Osteoblast (primary cell): Measurements from ENCODE around the gene OR9A2. TPM values are rescaled to one million over a fixed set of nuclear protein-coding genes. Genes with fewer than 3 reads are reported as not detected.

Experiments used
- DNase-seq: peaks from one replicate; pipeline ENCODE4 v3.0.0; 2011; ENCODE audit warnings: low spot score, mixed read lengths; ENCODE audit not compliant: insufficient read length; ENCODE audit errors: missing footprints
- H2AFZ ChIP-seq: 2 replicates; pipeline ENCODE4 v1.6.0; 2011; ENCODE audit warnings: mild to moderate bottlenecking, low read length
- H3K27ac ChIP-seq: 2 replicates; pipeline ENCODE4 v1.5.1; 2011; ENCODE audit warnings: mild to moderate bottlenecking, low read depth, low read length, moderate library complexity
- H3K27me3 ChIP-seq: 2 replicates; pipeline ENCODE4 v1.6.0; 2012; ENCODE audit warnings: mild to moderate bottlenecking, control low read depth, inconsistent platforms, low read length, moderate library complexity; ENCODE audit not compliant: insufficient read depth
- H3K36me3 ChIP-seq: 2 replicates; pipeline ENCODE4 v1.5.1; 2011; ENCODE audit warnings: mild to moderate bottlenecking, low read length, control low read depth, moderate library complexity; ENCODE audit not compliant: insufficient read depth
- H3K4me1 ChIP-seq: 2 replicates; pipeline ENCODE4 v1.5.1; 2011; ENCODE audit warnings: mild to moderate bottlenecking, low read length, control low read depth, moderate library complexity; ENCODE audit not compliant: insufficient read depth
- H3K4me2 ChIP-seq: 2 replicates; pipeline ENCODE4 v1.6.0; 2011; ENCODE audit warnings: mild to moderate bottlenecking, low read length; ENCODE audit not compliant: insufficient read depth
- H3K4me3 ChIP-seq: fragments of 200-600 bp; sonication (generic); 3 replicates; pipeline ENCODE4 v1.5.1; 2012; ENCODE audit warnings: mild to moderate bottlenecking, low read length, inconsistent platforms; ENCODE audit not compliant: insufficient read depth
- H3K79me2 ChIP-seq: 2 replicates; pipeline ENCODE4 v1.6.0; 2012; ENCODE audit warnings: mild to moderate bottlenecking, low read length, control low read depth, inconsistent platforms; ENCODE audit not compliant: insufficient read depth
- H3K9me3 ChIP-seq: 2 replicates; pipeline ENCODE4 v1.5.1; 2011; ENCODE audit warnings: low read depth, low read length, control low read depth
- H4K20me1 ChIP-seq: 2 replicates; pipeline ENCODE4 v1.6.0; 2012; ENCODE audit warnings: mild to moderate bottlenecking, low read length, control low read depth; ENCODE audit not compliant: insufficient read depth
- CTCF ChIP-seq: IDR thresholded peaks from 2 replicates; pipeline ENCODE4 v1.5.1; 2011; ENCODE audit warnings: mild to moderate bottlenecking, low read depth, low read length, moderate library complexity; ENCODE audit errors: extremely low read depth
- total RNA-seq: library from RNA; depleted of rRNA; stranded (reverse); fragments of >200 nt; gene quantifications from 2 replicates; pipeline ENCODE4 v1.2.3, GENCODE V29; 2012

OR9A2 gene
- total RNA-seq, 1 donor: not detected

GRCh38 chr7:143013473-143013872, 13.5 kb downstream of the OR9A2 start:
- H4K20me1 ChIP-seq: no peaks in the 10 kb centered on the region
- peak overlapping the region; percentile 60 for H3K27ac ChIP-seq
- H3K27me3 ChIP-seq: no peaks in the 10 kb centered on the region
- no peaks in the 10 kb centered on the region for H3K36me3 ChIP-seq
- peaks cover 39% of the 10 kb centered on the region for H3K4me1 ChIP-seq
- no peak overlapping the region for H3K4me3 ChIP-seq
- TF ChIP-seq CTCF: no peak
- H3K9me3 ChIP-seq: no peaks in the 10 kb centered on the region
- peak overlapping the region; percentile 20 for H2AFZ ChIP-seq
- peak overlapping the region; percentile 59 for H3K4me2 ChIP-seq
- no peak for DNase-seq
- no peaks in the 10 kb centered on the region for H3K79me2 ChIP-seq

- H3K4me3 ChIP-seq: no peak overlapping the region
- H2AFZ ChIP-seq: peak overlapping the region; percentile 34
- no peaks in the 10 kb centered on the region for H4K20me1 ChIP-seq
- no peaks in the 10 kb centered on the region for H3K9me3 ChIP-seq
- peaks cover 39% of the 10 kb centered on the region for H3K4me1 ChIP-seq
- no peak overlapping the region for H3K4me2 ChIP-seq
- H3K79me2 ChIP-seq: no peaks in the 10 kb centered on the region
- no peaks in the 10 kb centered on the region for H3K36me3 ChIP-seq
- TF ChIP-seq CTCF: no peak
- no peak overlapping the region for H3K27ac ChIP-seq
- no peak for DNase-seq
- no peaks in the 10 kb centered on the region for H3K27me3 ChIP-seq
These were observed 14.5 kb downstream of the OR9A2 start for GRCh38 chr7:143012409-143012808.

GRCh38 chr7:143012001-143012400, 14.9 kb downstream of the OR9A2 start:
- H3K27me3 ChIP-seq: no peaks in the 10 kb centered on the region
- TF ChIP-seq CTCF: no peak
- peaks cover 39% of the 10 kb centered on the region for H3K4me1 ChIP-seq
- H2AFZ ChIP-seq: no peak overlapping the region
- no peaks in the 10 kb centered on the region for H4K20me1 ChIP-seq
- no peak overlapping the region for H3K27ac ChIP-seq
- H3K4me2 ChIP-seq: no peak overlapping the region
- no peaks in the 10 kb centered on the region for H3K36me3 ChIP-seq
- H3K9me3 ChIP-seq: no peaks in the 10 kb centered on the region
- H3K79me2 ChIP-seq: no peaks in the 10 kb centered on the region
- no peak for DNase-seq
- H3K4me3 ChIP-seq: no peak overlapping the region

- no peak overlapping the region for H2AFZ ChIP-seq
These were observed 18.7 kb downstream of the OR9A2 start for GRCh38 chr7:143008007-143008901.

More at GRCh38 chr7:143008007-143008901, 18.7 kb downstream of the OR9A2 start:
- no peaks in the 10 kb centered on the region for H3K9me3 ChIP-seq
- H3K27me3 ChIP-seq: peaks cover 4% of the 10 kb centered on the region
- H3K36me3 ChIP-seq: no peaks in the 10 kb centered on the region
- no peaks in the 10 kb centered on the region for H3K79me2 ChIP-seq
- no peak overlapping the region for H3K4me3 ChIP-seq
- no peak overlapping the region for H3K4me2 ChIP-seq
- peak; percentile 63 for DNase-seq
- H3K27ac ChIP-seq: no peak overlapping the region
- no peaks in the 10 kb centered on the region for H4K20me1 ChIP-seq
- peaks cover 2% of the 10 kb centered on the region for H3K4me1 ChIP-seq
- peak; percentile 94 for TF ChIP-seq CTCF
